ENCODE results near the gene BEX3. TPM values are rescaled to one million over a fixed set of nuclear protein-coding genes. Genes with fewer than 3 reads are reported as not detected.

BEX3 gene
- total RNA-seq, 2 experiments from 2014 or later = not detected

GRCh38 chrX:103369479-103369878 is 6.9 kb upstream of the BEX3 start:
- Histone ChIP-seq H3K79me2 (ENCODE audit: insufficient read depth, low read depth, low read length) (no peaks in the 10 kb centered on the region), H4K20me1 (ENCODE audit: insufficient read depth, low read length) (no peaks in the 10 kb centered on the region), H3K4me2 (ENCODE audit: low read length) (no peak overlapping the region), H3K36me3 (ENCODE audit: insufficient read depth, low read length) (no peaks in the 10 kb centered on the region), H3K4me3 (ENCODE audit: low read depth, low read length, poor library complexity, severe bottlenecking) (no peak overlapping the region), H3K9me3 (ENCODE audit: low read length) (no peaks in the 10 kb centered on the region), H3K4me1 (ENCODE audit: insufficient read depth, low read length, poor library complexity, severe bottlenecking) (no peaks in the 10 kb centered on the region), H3K9me2 (ENCODE audit: insufficient read depth, low read length) (no peaks in the 10 kb centered on the region), H3K27ac (ENCODE audit: low read depth, low read length, poor library complexity, severe bottlenecking) (no peak overlapping the region), H2AFZ (ENCODE audit: low read length) (no peak overlapping the region)
- ChIA-PET POLR2A (no interaction called here), CTCF (ENCODE audit: unreplicated experiment) (no interaction called here)
- BruUV-seq (replicated peaks) = no TSS peak
- no peak for TF ChIP-seq CTCF (conservative IDR thresholded peaks at IDR 0.05; ENCODE audit: low read length)
- no peak for TF ChIP-seq EZH2phosphoT487 (IDR thresholded peaks at IDR 0.05; ENCODE audit: borderline replicate concordance, low read depth, low read length)
- DNase-seq (ENCODE audit: low spot score) = no peak
- intact Hi-C loops (cut with micrococcal nuclease; ENCODE audit: unreplicated experiment) = no loop called here

GRCh38 chrX:103372886-103373285 is 3.5 kb upstream of the BEX3 start:
- Histone ChIP-seq H3K4me1 (ENCODE audit: insufficient read depth, low read length, poor library complexity, severe bottlenecking) (no peaks in the 10 kb centered on the region), H3K36me3 (ENCODE audit: insufficient read depth, low read length) (no peaks in the 10 kb centered on the region), H3K9me2 (ENCODE audit: insufficient read depth, low read length) (no peaks in the 10 kb centered on the region), H3K4me2 (ENCODE audit: low read length) (no peak overlapping the region), H3K9me3 (ENCODE audit: low read length) (no peaks in the 10 kb centered on the region), H3K27ac (ENCODE audit: low read depth, low read length, poor library complexity, severe bottlenecking) (no peak overlapping the region), H2AFZ (ENCODE audit: low read length) (no peak overlapping the region), H3K4me3 (ENCODE audit: low read depth, low read length, poor library complexity, severe bottlenecking) (no peak overlapping the region), H3K79me2 (ENCODE audit: insufficient read depth, low read depth, low read length) (no peaks in the 10 kb centered on the region), H4K20me1 (ENCODE audit: insufficient read depth, low read length) (no peaks in the 10 kb centered on the region)
- POLR2A ChIA-PET = no interaction called here
- CTCF ChIA-PET (ENCODE audit: unreplicated experiment) = no interaction called here
- TF ChIP-seq CTCF (conservative IDR thresholded peaks at IDR 0.05; ENCODE audit: low read length) (no peak), EZH2phosphoT487 (IDR thresholded peaks at IDR 0.05; ENCODE audit: borderline replicate concordance, low read depth, low read length) (no peak)
- intact Hi-C loops (cut with micrococcal nuclease; ENCODE audit: unreplicated experiment) = no loop called here
- no peak for DNase-seq (ENCODE audit: low spot score)
- no TSS peak for BruUV-seq (replicated peaks)

GRCh38 chrX:103373581-103373980 is 2.8 kb upstream of the BEX3 start:
- Histone ChIP-seq H2AFZ (ENCODE audit: low read length) (no peak overlapping the region), H3K36me3 (ENCODE audit: insufficient read depth, low read length) (no peaks in the 10 kb centered on the region), H3K4me2 (ENCODE audit: low read length) (no peak overlapping the region), H3K9me3 (ENCODE audit: low read length) (no peaks in the 10 kb centered on the region), H3K9me2 (ENCODE audit: insufficient read depth, low read length) (no peaks in the 10 kb centered on the region), H3K4me1 (ENCODE audit: insufficient read depth, low read length, poor library complexity, severe bottlenecking) (no peaks in the 10 kb centered on the region), H3K4me3 (ENCODE audit: low read depth, low read length, poor library complexity, severe bottlenecking) (no peak overlapping the region), H4K20me1 (ENCODE audit: insufficient read depth, low read length) (no peaks in the 10 kb centered on the region), H3K79me2 (ENCODE audit: insufficient read depth, low read depth, low read length) (no peaks in the 10 kb centered on the region), H3K27ac (ENCODE audit: low read depth, low read length, poor library complexity, severe bottlenecking) (no peak overlapping the region)
- BruUV-seq (replicated peaks) = no TSS peak
- TF ChIP-seq EZH2phosphoT487 (IDR thresholded peaks at IDR 0.05; ENCODE audit: borderline replicate concordance, low read depth, low read length) (no peak), CTCF (conservative IDR thresholded peaks at IDR 0.05; ENCODE audit: low read length) (no peak)
- ChIA-PET POLR2A (no interaction called here), CTCF (ENCODE audit: unreplicated experiment) (no interaction called here)
- intact Hi-C loops (cut with micrococcal nuclease; ENCODE audit: unreplicated experiment) = no loop called here
- DNase-seq (ENCODE audit: low spot score) = no peak
